NB4 (cell line): Measurements from ENCODE around the gene HBE1.

Experiments
- POLR2A ChIP-seq: IDR thresholded peaks from 2 replicates; pipeline ENCODE4 v1.6.1; 2011; ENCODE audit warnings: mild to moderate bottlenecking; ENCODE audit not compliant: insufficient read length; ENCODE audit errors: extremely low read depth
- TF ChIP-seq, protein P1 (sequence below): IDR thresholded peaks from one replicate; pipeline ENCODE4 v1.5.1; 2012; ENCODE audit warnings: low read depth, low read length

- TF ChIP-seq, protein P1, sequence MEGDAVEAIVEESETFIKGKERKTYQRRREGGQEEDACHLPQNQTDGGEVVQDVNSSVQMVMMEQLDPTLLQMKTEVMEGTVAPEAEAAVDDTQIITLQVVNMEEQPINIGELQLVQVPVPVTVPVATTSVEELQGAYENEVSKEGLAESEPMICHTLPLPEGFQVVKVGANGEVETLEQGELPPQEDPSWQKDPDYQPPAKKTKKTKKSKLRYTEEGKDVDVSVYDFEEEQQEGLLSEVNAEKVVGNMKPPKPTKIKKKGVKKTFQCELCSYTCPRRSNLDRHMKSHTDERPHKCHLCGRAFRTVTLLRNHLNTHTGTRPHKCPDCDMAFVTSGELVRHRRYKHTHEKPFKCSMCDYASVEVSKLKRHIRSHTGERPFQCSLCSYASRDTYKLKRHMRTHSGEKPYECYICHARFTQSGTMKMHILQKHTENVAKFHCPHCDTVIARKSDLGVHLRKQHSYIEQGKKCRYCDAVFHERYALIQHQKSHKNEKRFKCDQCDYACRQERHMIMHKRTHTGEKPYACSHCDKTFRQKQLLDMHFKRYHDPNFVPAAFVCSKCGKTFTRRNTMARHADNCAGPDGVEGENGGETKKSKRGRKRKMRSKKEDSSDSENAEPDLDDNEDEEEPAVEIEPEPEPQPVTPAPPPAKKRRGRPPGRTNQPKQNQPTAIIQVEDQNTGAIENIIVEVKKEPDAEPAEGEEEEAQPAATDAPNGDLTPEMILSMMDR, result no peak
- TF ChIP-seq POLR2A, result no peak
Measured at GRCh38 chr11:5226732-5227310, 42.9 kb downstream of the HBE1 start, which contains the start of gene HBB.
